Cardiac muscle cell (in vitro differentiated cells and primary cell): Measurements from ENCODE around the gene LRCH2. TPM values are rescaled to one million over a fixed set of nuclear protein-coding genes. Genes with fewer than 3 reads are reported as not detected.

Source experiments
- polyA plus RNA-seq: library from polyadenylated mRNA; unstranded; fragments of >200 nt; fragmentation: Nextera tagmentation; extraction: Ambion mirVana; gene quantifications from 2 replicates; pipeline ENCODE4 v1.2.1, GENCODE V29; 2016
- total RNA-seq: library from RNA; depleted of rRNA; stranded (reverse); fragments of >200 nt; gene quantifications from 2 replicates; pipeline ENCODE4 v1.2.3, GENCODE V29; 2016

The LRCH2 gene
- total and polyA plus RNA-seq, 2 experiments from 2014 or later: 4.8 to 9.4 TPM

Other genes starting within 250 kb of the LRCH2 start
- gene IL13RA2, start 216.5 kb downstream of the LRCH2 start, total RNA-seq: not detected in 2 replicates
- gene IL13RA2, start 216.5 kb downstream of the LRCH2 start, polyA plus RNA-seq: not detected in 2 replicates
- not detected in 2 replicates for gene RBMXL3, start 44.7 kb downstream of the LRCH2 start, total RNA-seq
- gene RBMXL3, start 44.7 kb downstream of the LRCH2 start, polyA plus RNA-seq: not detected in 2 replicates
- not detected in 2 replicates for gene LUZP4, start 55.6 kb upstream of the LRCH2 start, total RNA-seq
- not detected in 2 replicates for gene LUZP4, start 55.6 kb upstream of the LRCH2 start, polyA plus RNA-seq